ENCODE data around the gene SHE. TPM values are rescaled to one million over a fixed set of nuclear protein-coding genes. Genes with fewer than 3 reads are reported as not detected.

Gene SHE
- total RNA-seq, 3 donors from 2014 or later (not counting 1 experiment from before 2014, with no cell fraction given), result 0.10 to 0.14 TPM; not detected in 1

GRCh38 chr1:154476791-154477190 is 25.4 kb downstream of the SHE start:
- H3K4me1 ChIP-seq (ENCODE audit: control insufficient read depth, insufficient read depth, low read length), result no peaks in the 10 kb centered on the region
- ATAC-seq, result no peak
- 100% methylated on average over 1 of the region's 1 CpG for WGBS (ENCODE audit: insufficient coverage)
- no peaks in the 10 kb centered on the region for H3K36me3 ChIP-seq (ENCODE audit: control insufficient read depth, insufficient read depth, low read length)
- intact Hi-C loops (cut with micrococcal nuclease), result no loop called here
- Mint-ChIP-seq H3K27me3 (ENCODE audit: low read depth in 2 of 2) (no peaks in the 10 kb centered on the region), H3K4me1 (peaks cover 0 to 5% of the 10 kb centered on the region in 2 donors), H3K4me3 (no peak overlapping the region), H3K9me3 (no peaks in the 10 kb centered on the region), H3K27ac (no peak overlapping the region), H3K36me3 (no peaks in the 10 kb centered on the region)
- H3K27ac ChIP-seq (ENCODE audit: low read length), result no peak overlapping the region
- TF ChIP-seq, protein P1, sequence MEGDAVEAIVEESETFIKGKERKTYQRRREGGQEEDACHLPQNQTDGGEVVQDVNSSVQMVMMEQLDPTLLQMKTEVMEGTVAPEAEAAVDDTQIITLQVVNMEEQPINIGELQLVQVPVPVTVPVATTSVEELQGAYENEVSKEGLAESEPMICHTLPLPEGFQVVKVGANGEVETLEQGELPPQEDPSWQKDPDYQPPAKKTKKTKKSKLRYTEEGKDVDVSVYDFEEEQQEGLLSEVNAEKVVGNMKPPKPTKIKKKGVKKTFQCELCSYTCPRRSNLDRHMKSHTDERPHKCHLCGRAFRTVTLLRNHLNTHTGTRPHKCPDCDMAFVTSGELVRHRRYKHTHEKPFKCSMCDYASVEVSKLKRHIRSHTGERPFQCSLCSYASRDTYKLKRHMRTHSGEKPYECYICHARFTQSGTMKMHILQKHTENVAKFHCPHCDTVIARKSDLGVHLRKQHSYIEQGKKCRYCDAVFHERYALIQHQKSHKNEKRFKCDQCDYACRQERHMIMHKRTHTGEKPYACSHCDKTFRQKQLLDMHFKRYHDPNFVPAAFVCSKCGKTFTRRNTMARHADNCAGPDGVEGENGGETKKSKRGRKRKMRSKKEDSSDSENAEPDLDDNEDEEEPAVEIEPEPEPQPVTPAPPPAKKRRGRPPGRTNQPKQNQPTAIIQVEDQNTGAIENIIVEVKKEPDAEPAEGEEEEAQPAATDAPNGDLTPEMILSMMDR (IDR thresholded peaks at IDR 0.05), result no peak
- no peaks in the 10 kb centered on the region for H3K9me3 ChIP-seq (ENCODE audit: control insufficient read depth, insufficient read depth, low read length)
- no peaks in the 10 kb centered on the region for H3K27me3 ChIP-seq (ENCODE audit: control insufficient read depth, insufficient read depth, low read length)
- no peak for DNase-seq
- H3K4me3 ChIP-seq (ENCODE audit: low read length), result no peak overlapping the region

DNA sequence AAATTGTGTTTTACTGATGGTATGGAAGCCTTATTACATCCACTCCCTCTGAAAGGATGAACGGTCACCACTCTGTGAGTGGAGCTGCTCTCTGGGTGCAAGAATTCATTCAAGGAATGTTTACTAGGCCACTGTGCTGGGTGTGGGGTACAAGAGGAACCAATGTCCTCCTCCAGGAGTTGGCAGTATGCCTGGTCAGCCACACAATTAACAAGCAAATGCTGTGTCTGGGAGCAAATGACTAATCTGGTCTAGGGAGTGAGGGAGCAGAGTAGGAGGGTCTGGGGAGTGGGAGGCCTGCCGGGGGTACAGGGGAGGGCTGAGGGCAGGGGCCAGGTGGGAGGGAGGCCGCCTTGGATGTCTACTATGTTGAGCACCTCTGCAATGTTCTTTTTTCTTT is 27.4 kb downstream of the SHE start:
- 71% methylated on average over 3 of the region's 3 CpGs for WGBS (ENCODE audit: insufficient coverage)

DNA sequence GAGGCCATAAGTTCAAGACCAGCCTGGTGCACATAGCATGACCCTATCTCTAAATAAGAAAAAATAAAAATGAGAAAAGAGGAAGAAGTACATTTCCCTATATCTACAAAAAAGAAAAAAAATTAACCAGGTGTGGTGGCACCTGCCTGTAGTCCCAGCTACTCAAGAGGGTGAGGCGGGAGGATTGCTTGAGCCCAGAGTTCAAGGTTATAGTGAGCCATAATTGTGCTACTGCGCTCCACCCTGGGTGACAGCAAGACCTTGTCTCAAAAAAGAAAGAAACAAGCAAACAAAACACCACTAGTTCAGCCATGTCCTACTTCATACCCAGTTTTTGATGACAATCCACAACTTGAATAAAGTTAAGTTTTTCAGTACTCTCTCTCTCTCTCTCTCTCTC is 30.9 kb downstream of the SHE start:
- Mint-ChIP-seq H3K9me3 (no peaks in the 10 kb centered on the region), H3K27ac (no peak overlapping the region), H3K36me3 (no peaks in the 10 kb centered on the region), H3K4me3 (no peak overlapping the region), H3K4me1 (no peaks in the 10 kb centered on the region), H3K27me3 (ENCODE audit: low read depth in 2 of 2) (peaks cover under 1 to 10% of the 10 kb centered on the region in 2 donors)
- no peaks in the 10 kb centered on the region for H3K9me3 ChIP-seq (ENCODE audit: control insufficient read depth, insufficient read depth, low read length)
- intact Hi-C loops (cut with micrococcal nuclease), result no loop called here
- H3K27ac ChIP-seq (ENCODE audit: low read length), result no peak overlapping the region
- ATAC-seq (no peak), DNase-seq (no peak)
- H3K4me1 ChIP-seq (ENCODE audit: control insufficient read depth, insufficient read depth, low read length), result peaks cover 7% of the 10 kb centered on the region
- H3K4me3 ChIP-seq (ENCODE audit: low read length), result no peak overlapping the region
- TF ChIP-seq, protein P1 (IDR thresholded peaks at IDR 0.05), result no peak
- no peaks in the 10 kb centered on the region for H3K27me3 ChIP-seq (ENCODE audit: control insufficient read depth, insufficient read depth, low read length)
- WGBS (ENCODE audit: insufficient coverage), result 90% methylated on average over 2 of the region's 2 CpGs
- H3K36me3 ChIP-seq (ENCODE audit: control insufficient read depth, insufficient read depth, low read length), result no peaks in the 10 kb centered on the region

More for the DNA sequence above, 27.4 kb downstream of the SHE start:
- no peaks in the 10 kb centered on the region for H3K27me3 Mint-ChIP-seq (ENCODE audit: low read depth in 2 of 2)
- Histone ChIP-seq H3K36me3 (ENCODE audit: control insufficient read depth, insufficient read depth, low read length) (no peaks in the 10 kb centered on the region), H3K4me3 (ENCODE audit: low read length) (no peak overlapping the region), H3K4me1 (ENCODE audit: control insufficient read depth, insufficient read depth, low read length) (no peaks in the 10 kb centered on the region), H3K27ac (ENCODE audit: low read length) (no peak overlapping the region), H3K9me3 (ENCODE audit: control insufficient read depth, insufficient read depth, low read length) (no peaks in the 10 kb centered on the region), H3K27me3 (ENCODE audit: control insufficient read depth, insufficient read depth, low read length) (no peaks in the 10 kb centered on the region)
- no peak overlapping the region for H3K27ac Mint-ChIP-seq
- TF ChIP-seq, protein P1 (IDR thresholded peaks at IDR 0.05), result no peak
- DNase-seq (no peak), ATAC-seq (no peak)
- no peaks in the 10 kb centered on the region for H3K36me3 Mint-ChIP-seq
- H3K4me3 Mint-ChIP-seq, result no peak overlapping the region
- no peaks in the 10 kb centered on the region for H3K9me3 Mint-ChIP-seq
- peaks cover 0 to 2% of the 10 kb centered on the region in 2 donors for H3K4me1 Mint-ChIP-seq
- intact Hi-C loops (cut with micrococcal nuclease), result no loop called here

- intact Hi-C loops (cut with micrococcal nuclease), result no loop called here
- H3K9me3 Mint-ChIP-seq, result no peaks in the 10 kb centered on the region
- H3K27me3 ChIP-seq (ENCODE audit: control insufficient read depth, insufficient read depth, low read length), result no peaks in the 10 kb centered on the region
- H3K27me3 Mint-ChIP-seq (ENCODE audit: low read depth in 2 of 2), result peaks cover 6 to 16% of the 10 kb centered on the region in 2 donors
- peaks cover 0 to 3% of the 10 kb centered on the region in 2 donors for H3K4me1 Mint-ChIP-seq
- H3K36me3 Mint-ChIP-seq, result no peaks in the 10 kb centered on the region
- peaks cover 17% of the 10 kb centered on the region for H3K4me1 ChIP-seq (ENCODE audit: control insufficient read depth, insufficient read depth, low read length)
- H3K9me3 ChIP-seq (ENCODE audit: control insufficient read depth, insufficient read depth, low read length), result no peaks in the 10 kb centered on the region
- no peak for ATAC-seq
- 95% methylated on average over 10 of the region's 10 CpGs for WGBS (ENCODE audit: insufficient coverage)
- H3K4me3 Mint-ChIP-seq, result no peak overlapping the region
- H3K27ac Mint-ChIP-seq, result no peak overlapping the region
- H3K4me3 ChIP-seq (ENCODE audit: low read length), result no peak overlapping the region
- no peaks in the 10 kb centered on the region for H3K36me3 ChIP-seq (ENCODE audit: control insufficient read depth, insufficient read depth, low read length)
- no peak overlapping the region for H3K27ac ChIP-seq (ENCODE audit: low read length)
- TF ChIP-seq, protein P1 (IDR thresholded peaks at IDR 0.05), result no peak
- no peak for DNase-seq
Observed at GRCh38 chr1:154469844-154470560, 32.2 kb downstream of the SHE start.

Data from natural killer cell (primary cell).